IMR-90 (cell line): ENCODE data around the gene NEAT1.

Experiments
- CHD1 ChIP-seq: IDR thresholded peaks from 2 replicates; pipeline ENCODE4 v1.6.1; 2012; ENCODE audit warnings: low read depth, low read length, improper control_type of control experiment
- CTCF ChIP-seq: conservative IDR thresholded peaks from 2 replicates; pipeline ENCODE4 v1.5.1; 2012; ENCODE audit warnings: mild to moderate bottlenecking, low read depth, low read length, improper control_type of control experiment
- FOS ChIP-seq: fragments of 150-350 bp; IDR thresholded peaks from 2 replicates; pipeline ENCODE4 v1.6.1; 2016; ENCODE audit warnings: low read depth, low read length
- MAFK ChIP-seq: IDR thresholded peaks from 2 replicates; pipeline ENCODE4 v1.6.1; 2012; ENCODE audit warnings: low read depth, low read length, improper control_type of control experiment
- MAZ ChIP-seq: IDR thresholded peaks from 2 replicates; pipeline ENCODE4 v1.6.1; 2012; ENCODE audit warnings: low read depth, mild to moderate bottlenecking, low read length, improper control_type of control experiment, moderate library complexity, borderline replicate concordance
- MXI1 ChIP-seq: IDR thresholded peaks from 2 replicates; pipeline ENCODE4 v1.6.1; 2012; ENCODE audit warnings: low read depth, mild to moderate bottlenecking, low read length, moderate library complexity, borderline replicate concordance
- RFX5 ChIP-seq: IDR thresholded peaks from 2 replicates; pipeline ENCODE4 v1.8.0; 2012; ENCODE audit warnings: low read depth, mild to moderate bottlenecking, low read length, moderate library complexity
- TF ChIP-seq, protein P1 (sequence below): fragments of 150-350 bp; IDR thresholded peaks from 2 replicates; pipeline ENCODE4 v1.6.1; 2017; ENCODE audit warnings: mild to moderate bottlenecking, antibody characterized with exemption, low read length, low read depth

DNA sequence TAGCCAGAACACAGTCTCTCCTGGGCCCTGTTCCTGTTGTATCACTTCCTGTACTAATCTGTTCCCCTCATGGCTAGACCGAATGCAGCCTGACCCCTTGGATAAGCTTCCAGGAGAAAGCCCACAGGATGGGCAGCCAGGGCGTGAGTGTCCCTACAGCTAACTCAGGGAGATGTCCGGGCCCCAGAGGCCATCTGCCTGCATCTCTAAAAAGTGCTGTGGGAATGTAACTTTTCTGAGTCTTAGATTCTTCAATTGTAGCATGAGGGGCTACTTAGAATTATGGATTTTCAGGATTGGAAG lies 68.5 kb downstream of the NEAT1 start:
- TF ChIP-seq MAZ, result no peak
- no peak for TF ChIP-seq CHD1
- TF ChIP-seq CTCF, result no peak
- no peak for TF ChIP-seq MAFK
- no peak for TF ChIP-seq RFX5
- no peak for TF ChIP-seq FOS
- TF ChIP-seq, protein P1, sequence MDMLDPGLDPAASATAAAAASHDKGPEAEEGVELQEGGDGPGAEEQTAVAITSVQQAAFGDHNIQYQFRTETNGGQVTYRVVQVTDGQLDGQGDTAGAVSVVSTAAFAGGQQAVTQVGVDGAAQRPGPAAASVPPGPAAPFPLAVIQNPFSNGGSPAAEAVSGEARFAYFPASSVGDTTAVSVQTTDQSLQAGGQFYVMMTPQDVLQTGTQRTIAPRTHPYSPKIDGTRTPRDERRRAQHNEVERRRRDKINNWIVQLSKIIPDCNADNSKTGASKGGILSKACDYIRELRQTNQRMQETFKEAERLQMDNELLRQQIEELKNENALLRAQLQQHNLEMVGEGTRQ, result no peak
- TF ChIP-seq MXI1, result no peak
